ENCODE measurements around the gene SARDH. TPM values are rescaled to one million over a fixed set of nuclear protein-coding genes. Genes with fewer than 3 reads are reported as not detected.

The SARDH gene
- total and polyA plus RNA-seq, 2 donors (not counting 3 experiments of a cell fraction or from before 2014, with no cell fraction given) = 0.19 to 0.44 TPM

- Histone ChIP-seq H3K9me1 (replicated peaks; ENCODE audit: control insufficient read depth, extremely low read depth, insufficient read depth, low read length) (no peaks in the 10 kb centered on the region), H3K9ac (replicated peaks; ENCODE audit: extremely low read depth, insufficient read depth, low read length) (no peak overlapping the region), H4K20me1 (replicated peaks; ENCODE audit: control insufficient read depth, extremely low read depth, insufficient read depth, low read length) (no peaks in the 10 kb centered on the region), H3K27ac (ENCODE audit: insufficient read depth, low read depth, low read length) (no peak overlapping the region), H3K9me3 (replicated peaks; ENCODE audit: control insufficient read depth, insufficient read depth, low read length) (no peaks in the 10 kb centered on the region), H2AFZ (ENCODE audit: low read depth, low read length) (no peak overlapping the region), H3K4me2 (ENCODE audit: insufficient read depth, low read length) (no peak overlapping the region), H3K79me2 (ENCODE audit: control insufficient read depth, insufficient read depth, low read length) (no peaks in the 10 kb centered on the region), H3K27me3 (ENCODE audit: control insufficient read depth in 2 of 2, insufficient read depth in 2 of 2, low read length in 2 of 2) (no peaks in the 10 kb centered on the region), H3K36me3 (ENCODE audit: control insufficient read depth in 2 of 2, extremely low read depth in 1 of 2, insufficient read depth in 2 of 2, low read length in 2 of 2) (no peaks in the 10 kb centered on the region), H3K4me1 (ENCODE audit: control insufficient read depth, extremely low read depth, insufficient read depth, low read length) (no peaks in the 10 kb centered on the region), H3K4me3 (replicated peaks in 1 of 3; ENCODE audit: insufficient read depth in 1 of 3, low read depth in 1 of 3, low read length in 3 of 3) (no peak overlapping the region)
- POLR2A ChIA-PET = no interaction called here
- dilution Hi-C loops (cut with MboI; ENCODE audit: extremely low pct_ligation_motif_present, low sequenced_read_pairs) (no loop called here), intact Hi-C loops (cut with micrococcal nuclease) (no loop called here)
- TF ChIP-seq GATA2 (IDR thresholded peaks at IDR 0.05; ENCODE audit: insufficient read depth, insufficient read length, low read depth, low read length) (no peak), FOS (IDR thresholded peaks at IDR 0.05; ENCODE audit: borderline replicate concordance, insufficient read depth, low read length) (no peak), JUN (IDR thresholded peaks at IDR 0.05; ENCODE audit: borderline replicate concordance, insufficient read depth, insufficient read length, low read depth) (no peak), CTCF (IDR thresholded peaks at IDR 0.05; ENCODE audit: extremely low read depth in 1 of 2, insufficient read depth in 1 of 2, low read depth in 1 of 2, low read length in 2 of 2) (no peak), MYC (IDR thresholded peaks at IDR 0.05; ENCODE audit: low read depth, low read length) (no peak)
- FAIRE-seq (no peak), DNase-seq (ENCODE audit: low read depth, low spot score) (no peak)
- CTCF ChIA-PET = no interaction called here
- no TSS peak for BruUV-seq (replicated peaks)
These were observed 93.0 kb downstream of the SARDH start for GRCh38 chr9:133645021-133645765.
